Adipocyte (in vitro differentiated cells): ENCODE results near the gene GTF2B.
A peak's percentile ranks its signal among the peaks of the same experiment; 100 is the strongest.
"Not testable (repeated sequence)": the region's sequence is repeated elsewhere in the genome, so short reads cannot be mapped to it uniquely, and the experiment has no call there.

ENCODE experiments used
- DNase-seq: peaks from one replicate; pipeline ENCODE4 v3.0.0-alpha.2; 2015; ENCODE audit warnings: low read depth
- H3K27me3 ChIP-seq: replicated peaks from 2 replicates; pipeline ENCODE4 v1.7.0; 2013; ENCODE audit warnings: mild to moderate bottlenecking, low read length, moderate library complexity; ENCODE audit not compliant: control insufficient read depth, insufficient read depth
- H3K36me3 ChIP-seq: 2 replicates; pipeline ENCODE4 v1.7.0; 2013; ENCODE audit warnings: low read length, mild to moderate bottlenecking, moderate library complexity; ENCODE audit not compliant: control insufficient read depth, insufficient read depth, severe bottlenecking
- H3K4me1 ChIP-seq: 2 replicates; pipeline ENCODE4 v1.7.0; 2013; ENCODE audit warnings: mild to moderate bottlenecking, low read length, moderate library complexity; ENCODE audit not compliant: control insufficient read depth, insufficient read depth
- H3K4me3 ChIP-seq: 2 replicates; pipeline ENCODE4 v1.7.0; 2013; ENCODE audit warnings: mild to moderate bottlenecking, low read length, moderate library complexity
- H3K9ac ChIP-seq: 2 replicates; pipeline ENCODE4 v1.7.0; 2013; ENCODE audit warnings: mild to moderate bottlenecking, low read length, moderate library complexity
- H3K9me3 ChIP-seq: 2 replicates; pipeline ENCODE4 v1.7.0; 2013; ENCODE audit warnings: mild to moderate bottlenecking, low read length, moderate library complexity; ENCODE audit not compliant: control insufficient read depth

The GTF2B gene

DNA sequence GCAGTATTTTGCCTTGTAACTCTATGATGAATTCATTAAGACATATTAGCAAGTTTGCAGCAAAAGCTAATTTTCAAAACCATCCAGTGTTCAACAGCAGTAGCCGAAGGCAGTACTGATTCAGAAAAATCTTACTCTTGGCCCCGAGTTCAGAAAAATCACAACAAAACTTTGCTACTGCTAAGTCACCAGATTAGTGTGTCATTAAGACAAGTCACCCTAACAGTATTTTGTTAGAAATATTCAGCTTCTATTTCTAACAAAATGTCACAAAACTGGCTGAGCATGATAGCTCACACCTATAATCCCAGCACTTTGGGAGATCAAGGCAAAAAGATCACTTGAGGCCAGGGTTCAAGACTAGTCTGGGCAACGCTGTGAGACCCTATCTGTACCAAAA, 8.2 kb downstream of the GTF2B start:
- no peaks in the 10 kb centered on the region for H3K27me3 ChIP-seq
- DNase-seq = no peak

GRCh38 chr1:88880717-88881116, 10.7 kb downstream of the GTF2B start:
- H3K9ac ChIP-seq, DNase-seq, H3K4me3 ChIP-seq, H3K9me3 ChIP-seq, H3K27me3 ChIP-seq: not testable (repeated sequence)
- Histone ChIP-seq H3K4me1 (peaks cover 22% of the 10 kb centered on the region), H3K36me3 (peaks cover 53% of the 10 kb centered on the region)

More for the DNA sequence above, 8.2 kb downstream of the GTF2B start:
- peaks cover 66% of the 10 kb centered on the region for H3K36me3 ChIP-seq
- no peak overlapping the region for H3K4me3 ChIP-seq
- peak overlapping the region; percentile 14 for H3K9ac ChIP-seq
- H3K9me3 ChIP-seq = no peaks in the 10 kb centered on the region
- H3K4me1 ChIP-seq = peaks cover 12% of the 10 kb centered on the region

GRCh38 chr1:88878731-88879130, 12.6 kb downstream of the GTF2B start:
- H3K4me3 ChIP-seq = no peak overlapping the region
- H3K27me3 ChIP-seq = no peaks in the 10 kb centered on the region
- H3K4me1 ChIP-seq = peaks cover 29% of the 10 kb centered on the region
- peaks cover 36% of the 10 kb centered on the region for H3K36me3 ChIP-seq
- H3K9ac ChIP-seq = peak overlapping the region; percentile 22
- H3K9me3 ChIP-seq = no peaks in the 10 kb centered on the region
- DNase-seq = no peak

GRCh38 chr1:88877911-88878310, 13.5 kb downstream of the GTF2B start:
- H3K9ac ChIP-seq = peak overlapping the region; percentile 22
- peaks cover 30% of the 10 kb centered on the region for H3K36me3 ChIP-seq
- no peaks in the 10 kb centered on the region for H3K27me3 ChIP-seq
- DNase-seq = no peak
- H3K9me3 ChIP-seq = no peaks in the 10 kb centered on the region
- peaks cover 24% of the 10 kb centered on the region for H3K4me1 ChIP-seq
- H3K4me3 ChIP-seq = no peak overlapping the region

GRCh38 chr1:88877382-88877825, 14.0 kb downstream of the GTF2B start:
- H3K27me3 ChIP-seq = no peaks in the 10 kb centered on the region
- H3K36me3 ChIP-seq = peaks cover 25% of the 10 kb centered on the region
- no peak overlapping the region for H3K4me3 ChIP-seq
- no peaks in the 10 kb centered on the region for H3K9me3 ChIP-seq
- H3K9ac ChIP-seq = peak overlapping the region; percentile 22
- peak; percentile 81 for DNase-seq
- peaks cover 20% of the 10 kb centered on the region for H3K4me1 ChIP-seq

GRCh38 chr1:88876573-88877365, 14.6 kb downstream of the GTF2B start:
- H3K4me3 ChIP-seq = no peak overlapping the region
- H3K36me3 ChIP-seq = peaks cover 19% of the 10 kb centered on the region
- no peaks in the 10 kb centered on the region for H3K27me3 ChIP-seq
- no peak overlapping the region for H3K9ac ChIP-seq
- no peaks in the 10 kb centered on the region for H3K9me3 ChIP-seq
- DNase-seq = peak; percentile 53
- peaks cover 20% of the 10 kb centered on the region for H3K4me1 ChIP-seq

DNA sequence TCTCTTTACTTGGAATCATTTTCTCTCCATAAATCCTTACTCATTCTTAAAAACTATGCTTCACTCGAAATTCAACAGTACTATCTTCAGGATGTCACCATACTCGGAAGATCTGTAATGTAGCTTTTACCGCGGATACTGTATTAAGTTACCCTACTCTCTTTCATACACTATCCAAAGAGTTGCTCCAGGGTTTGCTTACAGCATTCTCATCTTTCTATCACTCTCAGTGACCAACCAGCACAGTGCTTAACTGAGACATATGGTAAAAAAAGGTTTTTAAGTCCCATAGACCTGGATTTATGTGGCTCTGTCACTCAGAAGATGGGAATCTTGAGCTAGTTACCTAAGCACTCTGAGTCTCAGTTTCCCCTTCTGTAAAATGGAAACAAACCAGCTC, 15.8 kb downstream of the GTF2B start:
- Histone ChIP-seq H3K4me1 (peaks cover 20% of the 10 kb centered on the region), H3K4me3 (no peak overlapping the region), H3K9ac (no peak overlapping the region), H3K9me3 (no peaks in the 10 kb centered on the region), H3K36me3 (peaks cover 14% of the 10 kb centered on the region), H3K27me3 (no peaks in the 10 kb centered on the region)
- DNase-seq = no peak

GRCh38 chr1:88873737-88874349, 17.5 kb downstream of the GTF2B start:
- Histone ChIP-seq H3K4me3 (no peak overlapping the region), H3K4me1 (peaks cover 20% of the 10 kb centered on the region), H3K9ac (no peak overlapping the region), H3K27me3 (no peaks in the 10 kb centered on the region), H3K9me3 (no peaks in the 10 kb centered on the region), H3K36me3 (peaks cover 14% of the 10 kb centered on the region)
- DNase-seq = peak; percentile 14

GRCh38 chr1:88869644-88870043, 21.7 kb downstream of the GTF2B start:
- peaks cover 22% of the 10 kb centered on the region for H3K4me1 ChIP-seq
- H3K9ac ChIP-seq, H3K4me3 ChIP-seq, DNase-seq, H3K27me3 ChIP-seq, H3K9me3 ChIP-seq, H3K36me3 ChIP-seq: not testable (repeated sequence)

DNA sequence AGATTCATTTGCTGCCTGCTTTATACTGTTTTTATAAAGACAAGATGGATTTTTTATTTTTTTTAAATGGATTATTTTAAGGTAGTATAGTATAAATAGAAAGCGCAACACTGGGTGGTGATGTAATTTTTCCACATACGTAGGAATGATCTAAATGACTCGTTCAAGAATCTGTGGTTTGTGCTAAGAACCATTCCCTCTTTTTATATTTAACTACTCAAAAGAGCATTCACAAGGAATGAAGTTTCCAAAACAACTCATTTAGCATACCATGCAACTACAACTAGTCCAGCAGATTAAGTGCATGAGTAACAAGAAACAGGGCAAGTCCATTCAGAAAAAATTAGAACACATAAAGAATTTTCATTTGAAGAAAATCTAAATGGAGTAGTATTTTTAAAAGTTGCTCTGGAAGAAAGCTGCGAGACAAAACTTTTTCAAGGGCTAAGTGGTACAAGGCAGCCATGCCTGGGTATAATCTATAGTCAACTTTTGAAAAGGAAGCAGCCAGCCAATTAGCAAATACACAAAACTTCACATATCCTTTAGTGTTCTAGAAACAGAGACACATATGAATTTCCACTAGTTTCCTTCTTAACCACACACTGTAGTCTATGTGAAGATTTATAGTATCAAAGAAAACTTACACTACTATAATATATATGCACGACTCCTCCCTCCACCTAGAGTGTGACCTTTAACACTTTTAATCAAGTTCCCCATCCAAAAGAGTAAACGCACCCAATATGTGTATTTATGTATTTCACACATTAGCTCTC, 23.4 kb downstream of the GTF2B start:
- Histone ChIP-seq H3K4me3 (no peak overlapping the region), H3K36me3 (peaks cover 15% of the 10 kb centered on the region), H3K4me1 (peaks cover 11% of the 10 kb centered on the region), H3K27me3 (no peaks in the 10 kb centered on the region), H3K9ac (no peak overlapping the region), H3K9me3 (no peaks in the 10 kb centered on the region)
- DNase-seq = peak; percentile 67
